ENCODE results near the gene PYGM.

Gene PYGM

GRCh38 chr11:64745521-64746328 lies 14.0 kb downstream of the PYGM start:
- TF ChIP-seq CTCF (IDR thresholded peaks at IDR 0.05), result no peak

GRCh38 chr11:64745189-64745520 lies 14.6 kb downstream of the PYGM start:
- no peak for TF ChIP-seq CTCF (IDR thresholded peaks at IDR 0.05)

- no peak for TF ChIP-seq CTCF (IDR thresholded peaks at IDR 0.05)
Measured at GRCh38 chr11:64744544-64745188, 15.1 kb downstream of the PYGM start.

GRCh38 chr11:64743591-64744543 lies 15.9 kb downstream of the PYGM start, which contains the start of gene RASGRP2:
Gene RASGRP2 (minus strand): TSS chr11:64744142. CDS start chr11:64742866, 1,276 bp downstream.
- TF ChIP-seq CTCF (IDR thresholded peaks at IDR 0.05), result peak; percentile 61

GRCh38 chr11:64742889-64743590 lies 16.7 kb downstream of the PYGM start:
- TF ChIP-seq CTCF (IDR thresholded peaks at IDR 0.05), result peak; percentile 92

GRCh38 chr11:64742087-64742888 lies 17.5 kb downstream of the PYGM start:
- TF ChIP-seq CTCF (IDR thresholded peaks at IDR 0.05), result no peak

Data from LNCAP (cell line).